ENCODE results near the gene NMT1. TPM values are rescaled to one million over a fixed set of nuclear protein-coding genes. Genes with fewer than 3 reads are reported as not detected.
A peak's percentile ranks its signal among the peaks of the same experiment; 100 is the strongest.

NMT1 gene
- total RNA-seq, 1 experiment from 2014 or later: 117 TPM

GRCh38 chr17:45104907-45105624 lies 43.9 kb downstream of the NMT1 start:
- Histone ChIP-seq H3K27me3 (ENCODE audit: low read length) (no peaks in the 10 kb centered on the region), H3F3A (ENCODE audit: low read length, unreplicated experiment) (peaks cover 3% of the 10 kb centered on the region), H4K20me1 (ENCODE audit: low read length) (no peaks in the 10 kb centered on the region), H3K9me2 (replicated peaks; ENCODE audit: low read length) (no peaks in the 10 kb centered on the region), H3K4me3 (ENCODE audit: low read length) (no peak overlapping the region), H3K4me2 (ENCODE audit: low read length) (no peak overlapping the region), H3K9me3 (ENCODE audit: low read length) (no peaks in the 10 kb centered on the region), H3K4me1 (ENCODE audit: insufficient read depth, low read length) (no peaks in the 10 kb centered on the region), H3K79me2 (ENCODE audit: low read length) (no peaks in the 10 kb centered on the region), H3K9ac (ENCODE audit: low read length) (no peak overlapping the region), H3K27ac (ENCODE audit: low read length) (no peak overlapping the region), H3K36me3 (ENCODE audit: low read depth, low read length) (peaks cover 65% of the 10 kb centered on the region), H2AFZ (ENCODE audit: low read length) (no peak overlapping the region)
- ATAC-seq: peak; percentile 16
- ChIA-PET POLR2A (ENCODE audit: unreplicated experiment) (no interaction called here), CTCF (interaction anchor here (2.4 kb wide), 1 partner anchor 30 kb away, joined by 15 read pairs; the partner anchor contains the start of gene ACBD4)
- no peak for TF ChIP-seq EZH2 (IDR thresholded peaks at IDR 0.05; ENCODE audit: low read length, unreplicated experiment)
- TF ChIP-seq EZH2phosphoT487 (IDR thresholded peaks at IDR 0.05; ENCODE audit: borderline replicate concordance, low read length): no peak
- no peak; the same call in none of the 2 replicates for TF ChIP-seq CTCF (conservative IDR thresholded peaks at IDR 0.05; ENCODE audit: low read depth, low read length)
- BruUV-seq (replicated peaks): no TSS peak
- intact Hi-C loops (cut with micrococcal nuclease): no loop called here
- DNase-seq: no peak

- H3K27ac ChIP-seq (ENCODE audit: low read length): no peak overlapping the region
- H3K4me2 ChIP-seq (ENCODE audit: low read length): no peak overlapping the region
- ChIA-PET CTCF (interaction anchor here (0.6 to 2.4 kb wide), 2 partner anchors 29 to 43 kb away, joined by 4 to 15 read pairs; partner anchors contain the start of gene ACBD4), POLR2A (ENCODE audit: unreplicated experiment) (no interaction called here)
- DNase-seq (no peak), ATAC-seq (no peak)
- H2AFZ ChIP-seq (ENCODE audit: low read length): no peak overlapping the region
- no peaks in the 10 kb centered on the region for H3K4me1 ChIP-seq (ENCODE audit: insufficient read depth, low read length)
- no peaks in the 10 kb centered on the region for H3K9me3 ChIP-seq (ENCODE audit: low read length)
- BruUV-seq (replicated peaks): no TSS peak
- no peaks in the 10 kb centered on the region for H4K20me1 ChIP-seq (ENCODE audit: low read length)
- no peak overlapping the region for H3K9ac ChIP-seq (ENCODE audit: low read length)
- no peaks in the 10 kb centered on the region for H3K27me3 ChIP-seq (ENCODE audit: low read length)
- H3K4me3 ChIP-seq (ENCODE audit: low read length): no peak overlapping the region
- H3F3A ChIP-seq (ENCODE audit: low read length, unreplicated experiment): peaks cover 3% of the 10 kb centered on the region
- intact Hi-C loops (cut with micrococcal nuclease): no loop called here
- peaks cover 65% of the 10 kb centered on the region for H3K36me3 ChIP-seq (ENCODE audit: low read depth, low read length)
- TF ChIP-seq EZH2 (IDR thresholded peaks at IDR 0.05; ENCODE audit: low read length, unreplicated experiment): no peak
- no peak for TF ChIP-seq EZH2phosphoT487 (IDR thresholded peaks at IDR 0.05; ENCODE audit: borderline replicate concordance, low read length)
- no peak for TF ChIP-seq CTCF (conservative IDR thresholded peaks at IDR 0.05; ENCODE audit: low read depth, low read length)
- no peaks in the 10 kb centered on the region for H3K9me2 ChIP-seq (replicated peaks; ENCODE audit: low read length)
- no peaks in the 10 kb centered on the region for H3K79me2 ChIP-seq (ENCODE audit: low read length)
Measured at GRCh38 chr17:45106096-45106495, 45.0 kb downstream of the NMT1 start.

- TF ChIP-seq EZH2 (IDR thresholded peaks at IDR 0.05; ENCODE audit: low read length, unreplicated experiment) (no peak), CTCF (conservative IDR thresholded peaks at IDR 0.05; ENCODE audit: low read depth, low read length) (no peak), EZH2phosphoT487 (IDR thresholded peaks at IDR 0.05; ENCODE audit: borderline replicate concordance, low read length) (no peak)
- POLR2A ChIA-PET (ENCODE audit: unreplicated experiment): no interaction called here
Measured at GRCh38 chr17:45106582-45106981, 45.5 kb downstream of the NMT1 start.

More at GRCh38 chr17:45106582-45106981, 45.5 kb downstream of the NMT1 start:
- Histone ChIP-seq H3K79me2 (ENCODE audit: low read length) (no peaks in the 10 kb centered on the region), H3K27me3 (ENCODE audit: low read length) (no peaks in the 10 kb centered on the region), H3K4me2 (ENCODE audit: low read length) (no peak overlapping the region), H3K9me2 (replicated peaks; ENCODE audit: low read length) (no peaks in the 10 kb centered on the region), H3K4me1 (ENCODE audit: insufficient read depth, low read length) (no peaks in the 10 kb centered on the region), H3K9ac (ENCODE audit: low read length) (no peak overlapping the region), H3K4me3 (ENCODE audit: low read length) (no peak overlapping the region), H3F3A (ENCODE audit: low read length, unreplicated experiment) (peaks cover 3% of the 10 kb centered on the region), H2AFZ (ENCODE audit: low read length) (no peak overlapping the region), H4K20me1 (ENCODE audit: low read length) (no peaks in the 10 kb centered on the region), H3K27ac (ENCODE audit: low read length) (no peak overlapping the region), H3K36me3 (ENCODE audit: low read depth, low read length) (peaks cover 62% of the 10 kb centered on the region), H3K9me3 (ENCODE audit: low read length) (no peaks in the 10 kb centered on the region)
- ATAC-seq (no peak), DNase-seq (no peak)
- BruUV-seq (replicated peaks): no TSS peak
- CTCF ChIA-PET: interaction anchor here (2.4 kb wide), 1 partner anchor 29 kb away, joined by 15 read pairs; the partner anchor contains the start of gene ACBD4
- intact Hi-C loops (cut with micrococcal nuclease): no loop called here

Measured in PC-3 (cell line).